Inflammatory macrophage (primary cell): ENCODE results near the gene OR52D1.
A peak's percentile ranks its signal among the peaks of the same experiment; 100 is the strongest.

Source experiments
- DNase-seq, 2 donors: peaks; one replicate each; pipeline ENCODE4 v3.0.0-alpha.2; 2020 to 2022
- total RNA-seq, 18 experiments: gene quantifications; one replicate each; lab custom pipeline; 2026; ENCODE audit warnings: mixed read lengths in 6 of 18, inconsistent platforms in 2 of 18; lab: John Stamatoyannopoulos, UW

The OR52D1 gene
- total RNA-seq, result 0 to 0.06 (median 0) reads per million in 18 experiments

DNA sequence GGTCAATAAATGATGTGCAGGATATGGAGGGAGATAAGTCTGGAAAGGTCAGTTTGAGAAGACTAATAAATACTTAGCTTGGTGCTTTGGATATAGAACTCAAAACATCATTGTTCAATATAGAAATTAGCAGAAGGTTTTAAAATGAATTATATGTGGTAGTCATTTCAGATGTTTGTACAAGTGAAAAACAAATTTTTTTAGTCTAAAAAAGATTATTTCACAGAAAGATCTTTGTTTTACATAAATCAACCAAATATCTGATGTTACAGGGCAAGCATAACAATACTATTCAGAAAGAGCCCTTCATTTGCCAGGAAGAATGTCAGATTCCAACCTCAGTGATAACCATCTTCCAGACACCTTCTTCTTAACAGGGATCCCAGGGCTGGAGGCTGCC lies at the start of gene OR52D1:
Gene OR52D1, plus strand, starts transcription at position 301 of the 400 bp plus-strand sequence. Its CDS starts 22 bp downstream, at position 323.
- no peak for DNase-seq

- no peak for DNase-seq
Measured at GRCh38 chr11:5441414-5441813, 47.1 kb upstream of the OR52D1 start, which contains the start of gene OR51I1. Gene OR51I1 (minus strand): TSS chr11:5441514. CDS start chr11:5441514, 0 bp downstream.

DNA sequence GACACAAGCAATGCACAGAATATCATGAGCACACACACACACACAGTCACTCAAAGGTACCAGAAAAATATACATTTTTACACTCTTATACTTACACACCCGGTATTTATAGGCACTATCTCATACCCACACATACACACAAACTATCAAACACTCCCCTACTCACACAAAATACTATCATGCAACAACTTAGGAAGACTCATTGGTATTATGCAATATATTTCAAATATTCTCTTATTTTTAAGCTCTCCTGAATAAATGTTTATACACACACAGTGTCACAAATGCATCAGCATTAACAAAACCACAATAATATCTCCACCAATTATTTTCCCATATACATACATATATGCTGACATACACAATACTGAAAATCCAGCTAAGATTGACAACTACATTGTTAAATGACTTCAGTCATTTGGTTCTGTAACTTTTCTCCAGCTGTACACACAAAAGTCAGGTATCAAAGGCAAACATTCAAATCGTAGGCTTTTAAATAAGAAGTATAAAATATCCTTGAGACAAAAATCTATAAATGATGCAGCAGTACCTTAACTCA lies 44.6 kb upstream of the OR52D1 start:
- DNase-seq, result no peak

GRCh38 chr11:5449023-5449422 lies 39.5 kb upstream of the OR52D1 start, which contains the start of gene OR51I2:
Gene OR51I2 (plus strand): TSS chr11:5449323. CDS start chr11:5453489, 4,166 bp downstream.
- no peak for DNase-seq

- no peak for DNase-seq
Measured at GRCh38 chr11:5449432-5449831, 39.1 kb upstream of the OR52D1 start.

GRCh38 chr11:5460983-5461621 lies 27.4 kb upstream of the OR52D1 start:
- DNase-seq, result no peak

DNA sequence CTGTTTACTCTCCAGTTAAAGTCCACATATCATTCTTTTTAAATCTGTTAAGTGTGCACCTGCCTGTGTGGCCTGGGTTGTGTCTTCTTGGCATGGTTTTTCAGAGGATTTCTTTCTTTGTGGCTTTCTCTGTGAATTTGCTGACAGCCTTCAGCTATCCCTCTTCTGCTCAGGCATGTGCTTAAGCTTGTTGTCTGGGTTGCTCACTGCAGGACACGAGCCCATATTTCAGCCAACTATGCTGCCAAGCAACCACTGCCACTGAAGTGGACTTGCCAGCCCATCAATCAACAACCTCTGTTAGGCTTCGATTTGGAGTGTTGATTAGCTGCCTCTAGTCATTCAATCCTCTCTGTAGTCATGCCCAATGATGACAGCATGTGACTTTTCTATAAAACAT lies 21.0 kb upstream of the OR52D1 start:
- no peak for DNase-seq

- DNase-seq, result no peak
Measured at GRCh38 chr11:5473921-5474320, 14.6 kb upstream of the OR52D1 start.

GRCh38 chr11:5476186-5476819 lies 12.2 kb upstream of the OR52D1 start:
- DNase-seq, result peak; percentile 38 to 57

GRCh38 chr11:5486003-5486402 lies 2.5 kb upstream of the OR52D1 start:
- DNase-seq, result no peak

- DNase-seq, result no peak
Measured at GRCh38 chr11:5486421-5486820, 2.1 kb upstream of the OR52D1 start.

GRCh38 chr11:5488798-5489399 lies 414 bp downstream of the OR52D1 start:
- DNase-seq, result no peak

DNA sequence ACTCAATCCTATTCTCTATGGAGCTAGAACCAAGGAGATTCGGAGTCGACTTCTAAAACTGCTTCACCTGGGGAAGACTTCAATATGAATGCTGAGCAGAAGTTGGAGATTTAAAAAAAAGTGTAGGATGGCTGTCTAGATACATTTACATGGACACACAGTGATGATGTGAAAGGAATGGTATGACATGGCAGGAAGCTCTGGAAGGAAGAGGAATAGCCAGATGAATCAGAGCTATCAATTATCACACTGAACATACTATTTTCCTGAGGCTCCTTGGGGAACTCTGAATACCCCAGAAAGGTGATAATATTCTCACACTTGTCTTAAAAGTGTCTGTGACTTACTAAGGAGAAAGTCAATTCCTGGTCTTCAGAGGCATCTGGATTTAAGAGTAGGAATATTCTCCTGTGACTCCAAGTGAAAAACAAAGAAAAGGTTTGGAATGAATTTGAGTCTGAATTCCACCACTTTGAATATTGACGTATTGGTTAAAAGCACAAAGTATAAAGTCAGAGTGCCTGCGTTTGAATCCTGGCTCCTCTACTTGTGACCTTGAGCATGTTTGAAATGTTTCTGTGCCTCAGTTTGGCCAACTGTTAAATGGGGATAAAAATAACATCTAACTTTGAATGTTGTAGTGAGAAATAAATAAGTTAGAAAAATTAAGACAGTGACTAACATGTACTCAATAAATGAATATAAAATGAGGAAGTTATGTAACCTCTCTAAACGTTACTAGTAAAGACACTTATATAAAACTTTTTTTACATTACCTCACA lies 1.3 kb downstream of the OR52D1 start:
- no peak for DNase-seq

GRCh38 chr11:5499671-5500070 lies 11.2 kb downstream of the OR52D1 start:
- DNase-seq, result no peak

DNA sequence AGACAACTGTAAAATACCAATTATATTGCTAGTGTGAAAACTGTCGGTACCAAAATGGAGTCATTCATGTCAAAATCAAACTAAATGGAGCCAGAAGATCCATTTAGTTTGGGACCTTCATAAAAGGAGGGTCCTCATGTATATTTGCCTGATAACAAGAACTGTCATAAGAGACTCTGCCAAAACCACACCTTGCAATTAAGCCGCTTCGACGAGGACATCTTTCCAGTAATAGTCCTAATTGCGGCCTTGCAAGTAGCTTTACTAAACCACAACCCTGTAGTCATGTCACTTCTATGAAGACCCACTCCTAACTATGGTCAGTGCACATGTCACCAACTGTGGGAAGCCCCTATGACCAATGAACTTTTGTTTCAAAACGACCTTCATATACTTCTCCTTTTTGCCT lies 11.9 kb downstream of the OR52D1 start:
- no peak for DNase-seq

GRCh38 chr11:5504403-5504921 lies 16.0 kb downstream of the OR52D1 start:
- DNase-seq, result no peak

DNA sequence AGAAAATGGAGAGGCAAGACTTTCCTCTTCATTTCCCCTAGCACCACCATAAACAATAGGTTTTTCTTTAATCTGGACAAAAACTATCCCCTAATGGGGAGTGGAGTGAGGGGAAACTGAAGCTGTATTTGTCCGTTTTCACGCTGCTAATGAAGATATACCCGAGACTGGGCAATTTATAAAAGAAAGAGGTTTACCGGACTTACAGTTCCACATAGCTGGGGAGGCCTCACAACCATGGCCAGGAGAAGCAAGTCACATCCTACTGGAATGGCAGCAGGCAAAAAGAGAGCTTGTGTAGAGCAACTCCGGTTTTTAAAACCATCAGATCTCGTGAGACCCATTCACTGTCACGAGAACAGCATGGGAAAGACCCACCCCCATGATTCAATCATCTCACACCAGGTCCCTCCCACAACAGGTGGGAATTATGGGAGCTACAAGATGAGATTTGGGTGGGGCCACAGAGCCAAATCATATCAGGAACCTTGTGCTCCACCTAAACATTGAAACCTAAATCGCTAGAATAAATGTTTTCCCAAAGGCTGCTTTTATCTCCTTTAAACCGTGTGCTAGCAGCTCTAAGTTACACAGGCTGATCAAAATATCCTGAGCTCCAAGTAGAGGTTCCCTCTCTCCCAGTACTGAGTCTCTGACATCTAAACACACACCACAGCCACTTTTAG lies 17.0 kb downstream of the OR52D1 start:
- DNase-seq, result no peak

GRCh38 chr11:5507177-5507932 lies 18.9 kb downstream of the OR52D1 start:
- DNase-seq, result no peak

DNA sequence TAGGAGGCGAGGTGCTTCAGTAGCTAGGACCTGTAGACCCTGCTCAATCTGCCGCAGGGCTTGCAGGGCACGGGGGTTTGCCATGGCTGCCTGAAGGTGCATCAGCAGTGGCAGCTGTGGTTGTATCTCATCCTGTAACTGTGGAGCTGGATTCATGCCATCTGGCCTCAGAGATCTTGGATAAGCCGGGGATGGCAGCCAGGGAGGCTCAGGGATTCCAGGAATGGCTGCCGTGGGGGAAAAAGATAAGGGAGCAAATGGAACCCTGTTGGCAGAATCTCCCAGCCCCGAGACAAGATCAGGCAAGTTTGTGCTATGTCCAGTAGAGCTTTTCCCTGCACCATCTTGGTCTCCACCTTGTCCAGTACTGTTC lies 19.4 kb downstream of the OR52D1 start:
- DNase-seq, result no peak

DNA sequence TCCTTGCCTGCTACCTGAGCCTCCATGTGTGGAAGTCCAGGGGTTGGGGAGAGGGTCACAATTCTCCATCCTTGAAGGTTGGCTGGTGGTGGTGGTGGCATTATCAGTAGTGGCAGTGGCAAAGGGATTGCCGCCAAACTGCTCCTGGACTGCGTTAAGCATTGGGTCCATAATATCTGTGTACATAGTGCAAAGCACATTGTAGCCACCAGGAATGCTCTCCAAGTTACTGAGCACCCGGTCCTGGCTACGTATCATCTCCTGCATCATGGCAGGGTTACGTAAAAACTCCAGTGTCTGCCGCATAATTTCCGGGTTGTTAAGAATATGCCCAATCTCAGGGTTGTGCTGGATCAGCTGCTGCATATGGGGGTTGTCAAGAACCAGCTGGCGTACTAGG lies 20.1 kb downstream of the OR52D1 start:
- DNase-seq, result no peak

GRCh38 chr11:5509803-5510202 lies 21.3 kb downstream of the OR52D1 start, which contains the start of gene UBQLN3:
Gene UBQLN3 (minus strand): TSS chr11:5509957. CDS start chr11:5509558, 399 bp downstream.
- DNase-seq, result no peak
